Ovary (tissue), 9 donors: Measurements from ENCODE around the gene FIGNL1. TPM values are rescaled to one million over a fixed set of nuclear protein-coding genes. Genes with fewer than 3 reads are reported as not detected.
A peak's percentile ranks its signal among the peaks of the same experiment; 100 is the strongest.

Source experiments
- DNase-seq, 5 donors: peaks; one replicate each; pipeline ENCODE4 v3.0.0-alpha.2; 2019 to 2020
- H3K27ac ChIP-seq, 2 donors: fragments of 200-600 bp; one replicate each; pipeline versions ENCODE4 v1.5.1 to v1.8.0; 2019 to 2022
- H3K27me3 ChIP-seq: fragments of 200-600 bp; one replicate; pipeline ENCODE4 v1.8.0; 2022
- H3K36me3 ChIP-seq: fragments of 200-600 bp; sonication (generic); one replicate; pipeline ENCODE4 v1.5.1; 2019
- H3K4me1 ChIP-seq: one replicate; pipeline ENCODE4 v1.8.1; 2013; ENCODE audit warnings: mild to moderate bottlenecking, moderate library complexity; ENCODE audit not compliant: insufficient read depth
- H3K4me3 ChIP-seq: fragments of 200-600 bp; sonication (generic); one replicate; pipeline ENCODE4 v1.5.1; 2017
- H3K9me3 ChIP-seq, 2 donors: fragments of 200-600 bp in 1 of 2; sonication (generic) in 1 of 2; one replicate each; pipeline versions ENCODE4 v1.5.1 to v1.8.1; 2013 to 2019; ENCODE audit warnings: mild to moderate bottlenecking in 1 of 2, moderate library complexity in 1 of 2
- EP300 ChIP-seq: sonication (generic); formaldehyde crosslinking; IDR thresholded peaks from one replicate; pipeline ENCODE4 v1.6.1; 2017; ENCODE audit warnings: antibody characterized with exemption
- POLR2A ChIP-seq: fragments of 450-650 bp; IDR thresholded peaks from one replicate; pipeline ENCODE4 v1.6.1; 2017; ENCODE audit warnings: antibody characterized with exemption, mild to moderate bottlenecking, moderate library complexity
- WGBS, 3 donors: extraction: QIAGEN DNeasy Blood & Tissue Kit in 1 of 3; methylation state at CpG; one replicate each; pipeline versions ENCODE4 v1.1.5 to v1.1.7; 2013 to 2017; 5-methylcytosine and 5-hydroxymethylcytosine counted together
- intact Hi-C, 4 donors: fragments of 100-400 bp; cut with DNase I; formaldehyde crosslinking; loops; one replicate each; pipeline versions ENCODE4 v1.11.0 to v1.15.1; 2022 to 2023
- polyA plus RNA-seq, 2 donors: library from polyadenylated mRNA; stranded (reverse); fragments of 200-250 nt in 1 of 2; fragments of 350-450 nt in 1 of 2; fragmentation: Illumina TruSeq in 1 of 2; extraction: RNeasy Lipid Tissue Mini Kit (QIAGEN cat#74804) in 1 of 2; gene quantifications; one replicate each; pipeline ENCODE4 v1.2.3, GENCODE V29; 2013 to 2014
- total RNA-seq, 7 donors: library from RNA; depleted of rRNA in 2 of 7; stranded (reverse); fragments of >200 nt in 2 of 7; fragmentation: NEBNext Ultra II Directional in 3 of 7; extraction: Animal tissue kit (Norgen Biotek cat#: 25700) in 3 of 7; gene quantifications; one replicate each; pipeline versions ENCODE4 v1.1.0 to v1.2.4, GENCODE V29; 2016 to 2023
- TF ChIP-seq, protein P1 (sequence below), 3 donors: fragments of 450-650 bp in 2 of 3; fragments of 200-600 bp in 1 of 3; IDR thresholded peaks; one replicate each; pipeline versions ENCODE4 v1.5.1 to v1.8.0; 2016 to 2022; ENCODE audit warnings: antibody characterized with exemption in 3 of 3, mild to moderate bottlenecking in 1 of 3
- donor health status: DM: no; HTN: no; CAD: no; lungs with moderate emphysema.
- donor health status: DM: no; HTN: no; CAD: no.
- donor health status: Bipolar disorder and iron deficiency.
- donor health status: DM: yes; HTN: yes; CAD: no.
- donor health status: DM: no; HTN: no; CAD: no.
- donor health status: DM: yes; HTN: yes; CAD: no.

The FIGNL1 gene
- total and polyA plus RNA-seq, 9 donors, result 6.6 to 13.7 (median 11.2) TPM

DNA sequence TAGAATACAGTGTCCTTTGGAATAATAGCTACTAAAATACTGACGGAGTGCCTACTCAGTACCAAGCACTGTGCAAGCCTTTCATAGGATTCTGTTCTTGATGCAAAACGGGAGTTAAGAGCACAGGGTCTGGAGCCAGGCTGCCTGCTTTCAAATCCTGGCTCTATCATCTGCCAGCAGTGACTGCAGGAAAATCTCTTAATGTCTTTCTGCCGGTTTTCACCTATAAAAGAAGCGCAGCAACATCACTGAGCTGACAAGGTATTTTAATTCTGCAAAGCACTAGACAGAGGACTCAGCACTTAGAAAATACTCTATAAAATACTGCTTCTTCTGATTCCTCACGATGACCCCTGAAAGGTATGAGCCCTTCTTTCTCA, 659 bp downstream of the FIGNL1 start:
- H3K4me1 ChIP-seq, result peaks cover 2% of the 10 kb centered on the region
- TF ChIP-seq POLR2A, result no peak
- no peak for TF ChIP-seq EP300
- TF ChIP-seq, protein P1, sequence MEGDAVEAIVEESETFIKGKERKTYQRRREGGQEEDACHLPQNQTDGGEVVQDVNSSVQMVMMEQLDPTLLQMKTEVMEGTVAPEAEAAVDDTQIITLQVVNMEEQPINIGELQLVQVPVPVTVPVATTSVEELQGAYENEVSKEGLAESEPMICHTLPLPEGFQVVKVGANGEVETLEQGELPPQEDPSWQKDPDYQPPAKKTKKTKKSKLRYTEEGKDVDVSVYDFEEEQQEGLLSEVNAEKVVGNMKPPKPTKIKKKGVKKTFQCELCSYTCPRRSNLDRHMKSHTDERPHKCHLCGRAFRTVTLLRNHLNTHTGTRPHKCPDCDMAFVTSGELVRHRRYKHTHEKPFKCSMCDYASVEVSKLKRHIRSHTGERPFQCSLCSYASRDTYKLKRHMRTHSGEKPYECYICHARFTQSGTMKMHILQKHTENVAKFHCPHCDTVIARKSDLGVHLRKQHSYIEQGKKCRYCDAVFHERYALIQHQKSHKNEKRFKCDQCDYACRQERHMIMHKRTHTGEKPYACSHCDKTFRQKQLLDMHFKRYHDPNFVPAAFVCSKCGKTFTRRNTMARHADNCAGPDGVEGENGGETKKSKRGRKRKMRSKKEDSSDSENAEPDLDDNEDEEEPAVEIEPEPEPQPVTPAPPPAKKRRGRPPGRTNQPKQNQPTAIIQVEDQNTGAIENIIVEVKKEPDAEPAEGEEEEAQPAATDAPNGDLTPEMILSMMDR (IDR thresholded peaks at IDR 0.05), result no peak
- no peak for DNase-seq
- H3K27ac ChIP-seq, result peak overlapping the region; percentile 37 to 68
- no peaks in the 10 kb centered on the region for H3K27me3 ChIP-seq
- WGBS, 3 donors, result 6 to 8% (median 8%) methylated on average over 5 of the region's 5 CpGs
- H3K9me3 ChIP-seq, result no peaks in the 10 kb centered on the region
- H3K4me3 ChIP-seq, result peak overlapping the region; percentile 52
- H3K36me3 ChIP-seq, result no peaks in the 10 kb centered on the region
- intact Hi-C loops, result no loop called here

DNA sequence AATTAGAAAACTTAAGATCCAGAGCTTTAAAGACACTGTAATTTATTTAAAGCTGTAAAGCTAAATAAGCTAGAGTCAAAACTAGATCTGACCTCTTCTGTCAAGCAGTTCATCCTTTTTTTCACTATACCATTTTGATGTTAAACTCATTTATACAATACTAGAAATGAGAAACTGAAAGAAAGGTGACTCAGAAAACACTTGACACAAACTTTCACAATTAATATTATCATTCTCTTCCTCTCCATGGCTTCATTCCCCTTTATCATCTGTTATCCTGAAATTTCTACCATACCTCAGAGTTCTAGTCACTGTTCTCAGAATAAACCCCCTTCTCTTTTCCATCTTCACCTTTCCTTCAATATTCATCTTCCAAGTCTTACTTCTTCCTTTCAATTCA, 1.3 kb downstream of the FIGNL1 start:
- TF ChIP-seq POLR2A (no peak), EP300 (no peak)
- TF ChIP-seq, protein P1 (IDR thresholded peaks at IDR 0.05), result no peak
- H3K4me3 ChIP-seq, result no peak overlapping the region
- intact Hi-C loops, result no loop called here
- H3K9me3 ChIP-seq, result no peaks in the 10 kb centered on the region
- no peaks in the 10 kb centered on the region for H3K36me3 ChIP-seq
- no peak overlapping the region for H3K27ac ChIP-seq
- peaks cover 2% of the 10 kb centered on the region for H3K4me1 ChIP-seq
- DNase-seq, result no peak
- H3K27me3 ChIP-seq, result no peaks in the 10 kb centered on the region

DNA sequence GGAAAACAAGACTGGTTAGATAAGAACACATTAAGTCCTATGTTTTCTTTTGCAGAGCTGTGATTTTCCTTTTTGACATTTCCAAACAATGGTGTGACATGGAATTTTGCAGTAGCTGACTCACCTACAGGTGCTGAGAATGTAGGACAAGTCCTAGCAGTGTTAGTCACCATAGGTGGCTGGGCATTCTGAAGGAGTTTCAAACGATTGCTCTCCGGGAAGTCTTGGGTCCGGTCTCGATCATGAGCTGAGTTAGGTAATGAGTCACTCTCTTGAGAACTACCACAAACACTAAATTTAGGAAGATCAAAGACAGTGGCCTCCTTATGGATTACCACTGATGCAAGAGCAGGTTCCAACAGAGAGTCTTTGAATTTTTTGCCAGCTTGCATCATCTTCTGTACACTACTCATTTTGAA, 3.6 kb downstream of the FIGNL1 start:
- TF ChIP-seq POLR2A, result no peak
- no peak for TF ChIP-seq EP300
- TF ChIP-seq, protein P1 (IDR thresholded peaks at IDR 0.05), result no peak
- Histone ChIP-seq H3K4me1 (peaks cover 2% of the 10 kb centered on the region), H3K27ac (no peak overlapping the region), H3K4me3 (no peak overlapping the region), H3K9me3 (no peaks in the 10 kb centered on the region), H3K36me3 (no peaks in the 10 kb centered on the region), H3K27me3 (no peaks in the 10 kb centered on the region)
- no peak for DNase-seq
- intact Hi-C loops, result no loop called here
- 75 to 87% (median 87%) methylated on average over 4 of the region's 4 CpGs for WGBS, 3 donors

DNA sequence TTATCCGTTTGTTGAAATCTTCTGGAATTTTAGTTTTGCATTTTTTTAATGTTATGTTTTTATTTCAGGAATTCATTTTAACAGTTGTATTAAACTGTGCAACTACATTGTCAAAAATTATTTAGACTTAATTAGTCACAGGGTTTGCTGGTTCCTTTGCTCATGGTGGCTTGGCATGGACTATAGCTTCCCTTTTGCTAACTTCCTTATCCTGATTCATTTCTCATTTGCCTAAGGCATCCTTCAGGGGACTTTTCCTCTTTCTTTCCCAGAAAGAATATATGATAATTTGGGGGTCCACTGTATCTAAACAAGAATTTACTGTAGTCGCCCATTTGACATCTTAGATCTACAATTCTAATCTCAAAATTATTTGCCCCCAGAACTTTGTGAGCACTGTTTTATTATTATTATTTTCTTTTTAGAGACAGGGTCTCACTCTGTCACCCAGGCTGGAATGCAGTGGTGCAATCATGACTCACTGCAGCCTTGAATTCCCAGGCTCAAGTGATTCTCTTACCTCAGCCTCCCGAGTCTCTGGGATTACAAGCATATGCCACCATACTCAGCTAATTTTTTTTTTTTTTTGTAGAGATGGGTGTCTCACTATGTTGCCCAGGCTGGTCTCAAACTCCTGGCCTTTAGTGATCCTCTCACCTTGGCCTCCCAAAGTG, 13.9 kb downstream of the FIGNL1 start:
- intact Hi-C loops, result no loop called here
- DNase-seq, result peak in 1 of 5 donors; percentile 28
- TF ChIP-seq POLR2A, result no peak
- 14 to 43% (median 17%) methylated on average over 3 of the region's 3 CpGs for WGBS, 3 donors
- H3K4me1 ChIP-seq, result peaks cover 2% of the 10 kb centered on the region
- H3K36me3 ChIP-seq, result no peaks in the 10 kb centered on the region
- no peak overlapping the region for H3K4me3 ChIP-seq
- H3K27me3 ChIP-seq, result no peaks in the 10 kb centered on the region
- H3K27ac ChIP-seq, result no peak overlapping the region
- no peaks in the 10 kb centered on the region for H3K9me3 ChIP-seq

DNA sequence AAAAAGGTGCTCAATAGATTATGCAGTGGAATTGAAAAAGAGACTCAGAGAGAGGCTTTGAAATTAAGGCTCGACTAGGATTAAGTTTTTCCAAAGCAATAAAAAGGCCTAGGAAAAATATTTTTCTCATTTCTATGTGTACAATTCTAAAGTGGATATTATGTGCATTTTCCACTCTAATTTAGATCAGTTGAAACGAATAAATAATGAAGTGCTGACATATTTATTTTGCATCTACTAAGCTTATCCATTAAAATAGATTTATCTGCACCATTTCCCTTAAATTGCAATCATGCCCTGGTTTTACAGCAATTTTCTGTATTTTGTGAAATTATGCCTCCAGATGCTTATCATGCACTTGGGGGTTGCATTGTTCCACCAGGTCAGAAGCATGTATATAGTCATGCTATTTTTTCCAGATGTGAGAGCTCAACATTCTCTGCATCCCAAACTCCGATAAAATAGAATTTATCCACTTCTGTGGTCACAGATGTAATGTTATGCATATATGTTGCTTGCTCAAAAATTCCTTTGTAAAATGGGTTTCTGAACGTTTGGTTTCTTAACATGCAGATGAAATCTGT, 18.3 kb downstream of the FIGNL1 start:
- DNase-seq, result no peak

More for the DNA sequence above, 18.3 kb downstream of the FIGNL1 start:
- Histone ChIP-seq H3K27ac (no peak overlapping the region), H3K36me3 (no peaks in the 10 kb centered on the region), H3K9me3 (no peaks in the 10 kb centered on the region), H3K4me1 (peaks cover 2% of the 10 kb centered on the region), H3K27me3 (no peaks in the 10 kb centered on the region), H3K4me3 (no peak overlapping the region)
- WGBS, 3 donors, result 72 to 78% (median 77%) methylated on average over 4 of the region's 4 CpGs
- TF ChIP-seq EP300, result no peak
- intact Hi-C loops, result no loop called here
